SIG-M5 treated with dmso at 0.1 percent for 504 hours (cell line): ENCODE measurements around the gene CHMP2A.

Experiments
- DNase-seq: peaks from one replicate; lab custom pipeline; 2025; ENCODE audit not compliant: unreplicated experiment; lab: John Stamatoyannopoulos, UW

CHMP2A gene

GRCh38 chr19:58570770-58571574, 16.1 kb upstream of the CHMP2A start:
- DNase-seq, result no peak

GRCh38 chr19:58569943-58570670, 15.2 kb upstream of the CHMP2A start:
- DNase-seq, result no peak

GRCh38 chr19:58569191-58569942, 14.5 kb upstream of the CHMP2A start:
- DNase-seq, result no peak

- no peak for DNase-seq
Measured at GRCh38 chr19:58568453-58569130, 13.7 kb upstream of the CHMP2A start.

GRCh38 chr19:58566989-58567388, 12.1 kb upstream of the CHMP2A start:
- DNase-seq, result no peak

GRCh38 chr19:58563823-58564222, 8.9 kb upstream of the CHMP2A start:
- DNase-seq, result no peak

GRCh38 chr19:58563034-58563573, 8.2 kb upstream of the CHMP2A start:
- DNase-seq, result no peak

GRCh38 chr19:58562122-58563033, 7.5 kb upstream of the CHMP2A start:
- DNase-seq, result no peak

- DNase-seq, result no peak
Measured at GRCh38 chr19:58561373-58562121, 6.6 kb upstream of the CHMP2A start.

GRCh38 chr19:58560921-58561320, 6.0 kb upstream of the CHMP2A start:
- DNase-seq, result no peak

- no peak for DNase-seq
Measured at GRCh38 chr19:58560007-58560887, 5.3 kb upstream of the CHMP2A start.

GRCh38 chr19:58559275-58560006, 4.5 kb upstream of the CHMP2A start:
- no peak for DNase-seq

- DNase-seq, result no peak
Measured at GRCh38 chr19:58558623-58559274, 3.8 kb upstream of the CHMP2A start.

- DNase-seq, result no peak
Measured at GRCh38 chr19:58558066-58558622, 3.2 kb upstream of the CHMP2A start, which contains the start of gene UBE2M. Gene UBE2M, minus strand, starts transcription at chr19:58558611. Its CDS starts 230 bp downstream, at chr19:58558381.

GRCh38 chr19:58557221-58558065, 2.5 kb upstream of the CHMP2A start:
- no peak for DNase-seq
